GM23248 (cell line): ENCODE data around the gene PDE4B.

Experiments
- EZH2 ChIP-seq: fragments of 200-600 bp; sonication (generic); IDR thresholded peaks from 2 replicates; pipeline ENCODE4 v1.6.1; 2018; ENCODE audit warnings: antibody characterized with exemption, mild to moderate bottlenecking; ENCODE audit not compliant: insufficient read depth, poor library complexity, severe bottlenecking
- EZH2phosphoT487 ChIP-seq: fragments of 200-600 bp; sonication (generic); IDR thresholded peaks from 2 replicates; pipeline ENCODE4 v1.6.1; 2018; ENCODE audit warnings: antibody characterized with exemption, moderate library complexity, mild to moderate bottlenecking, low read depth; ENCODE audit not compliant: insufficient read depth

- no peak for TF ChIP-seq EZH2
- no peak for TF ChIP-seq EZH2phosphoT487
Observed at GRCh38 chr1:65921446-65921845, 128.8 kb downstream of the PDE4B start.
